ENCODE measurements around the gene C2orf76.

C2orf76 gene

DNA sequence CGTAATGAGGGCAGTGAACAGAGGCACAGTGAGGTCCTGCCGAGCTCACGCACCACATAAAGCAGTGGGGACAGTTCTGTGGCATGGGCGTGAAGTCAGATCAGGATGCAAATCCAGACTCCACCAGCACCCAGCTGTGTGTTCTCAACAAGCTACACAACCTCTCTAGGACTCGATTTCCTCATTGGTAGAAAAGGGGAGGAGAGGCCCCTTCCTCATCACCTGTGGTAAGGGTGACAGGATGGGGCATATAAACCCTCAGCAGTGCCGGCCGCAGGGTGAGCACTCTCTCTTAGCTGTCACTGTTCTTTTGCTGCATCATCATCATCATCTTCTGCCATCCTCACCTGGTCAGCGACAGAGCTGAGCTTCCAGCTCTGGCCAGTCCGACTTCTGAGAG, 54.8 kb downstream of the C2orf76 start:
- Histone ChIP-seq H3K9me3 (ENCODE audit: insufficient read depth, low read length) (no peaks in the 10 kb centered on the region), H3K27ac (ENCODE audit: low read depth, low read length) (peak overlapping the region; percentile 97), H3K36me3 (ENCODE audit: low read length) (peaks cover 8% of the 10 kb centered on the region), H3K27me3 (ENCODE audit: low read length) (no peaks in the 10 kb centered on the region), H2AFZ (ENCODE audit: low read depth, low read length, severe bottlenecking) (peak overlapping the region; percentile 15), H3K9ac (ENCODE audit: low read length) (peak overlapping the region; percentile 62), H3K4me3 (ENCODE audit: insufficient read depth, low read length, poor library complexity, severe bottlenecking) (peak overlapping the region; percentile 57), H3K79me2 (ENCODE audit: insufficient read depth, low read length) (peaks cover 3% of the 10 kb centered on the region), H3K4me2 (ENCODE audit: low read depth, low read length, poor library complexity, severe bottlenecking) (peak overlapping the region; percentile 82), H3K9me2 (replicated peaks; ENCODE audit: insufficient read depth, low read length) (no peaks in the 10 kb centered on the region), H4K20me1 (ENCODE audit: low read depth, low read length) (no peaks in the 10 kb centered on the region), H3F3A (ENCODE audit: insufficient read depth) (peaks cover 39% of the 10 kb centered on the region)
- no peak for TF ChIP-seq EZH2phosphoT487 (conservative IDR thresholded peaks at IDR 0.05; ENCODE audit: low read length)
- TF ChIP-seq, protein P1, sequence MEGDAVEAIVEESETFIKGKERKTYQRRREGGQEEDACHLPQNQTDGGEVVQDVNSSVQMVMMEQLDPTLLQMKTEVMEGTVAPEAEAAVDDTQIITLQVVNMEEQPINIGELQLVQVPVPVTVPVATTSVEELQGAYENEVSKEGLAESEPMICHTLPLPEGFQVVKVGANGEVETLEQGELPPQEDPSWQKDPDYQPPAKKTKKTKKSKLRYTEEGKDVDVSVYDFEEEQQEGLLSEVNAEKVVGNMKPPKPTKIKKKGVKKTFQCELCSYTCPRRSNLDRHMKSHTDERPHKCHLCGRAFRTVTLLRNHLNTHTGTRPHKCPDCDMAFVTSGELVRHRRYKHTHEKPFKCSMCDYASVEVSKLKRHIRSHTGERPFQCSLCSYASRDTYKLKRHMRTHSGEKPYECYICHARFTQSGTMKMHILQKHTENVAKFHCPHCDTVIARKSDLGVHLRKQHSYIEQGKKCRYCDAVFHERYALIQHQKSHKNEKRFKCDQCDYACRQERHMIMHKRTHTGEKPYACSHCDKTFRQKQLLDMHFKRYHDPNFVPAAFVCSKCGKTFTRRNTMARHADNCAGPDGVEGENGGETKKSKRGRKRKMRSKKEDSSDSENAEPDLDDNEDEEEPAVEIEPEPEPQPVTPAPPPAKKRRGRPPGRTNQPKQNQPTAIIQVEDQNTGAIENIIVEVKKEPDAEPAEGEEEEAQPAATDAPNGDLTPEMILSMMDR (IDR thresholded peaks at IDR 0.05; ENCODE audit: insufficient read depth, low read length, poor library complexity, severe bottlenecking): no peak

DNA sequence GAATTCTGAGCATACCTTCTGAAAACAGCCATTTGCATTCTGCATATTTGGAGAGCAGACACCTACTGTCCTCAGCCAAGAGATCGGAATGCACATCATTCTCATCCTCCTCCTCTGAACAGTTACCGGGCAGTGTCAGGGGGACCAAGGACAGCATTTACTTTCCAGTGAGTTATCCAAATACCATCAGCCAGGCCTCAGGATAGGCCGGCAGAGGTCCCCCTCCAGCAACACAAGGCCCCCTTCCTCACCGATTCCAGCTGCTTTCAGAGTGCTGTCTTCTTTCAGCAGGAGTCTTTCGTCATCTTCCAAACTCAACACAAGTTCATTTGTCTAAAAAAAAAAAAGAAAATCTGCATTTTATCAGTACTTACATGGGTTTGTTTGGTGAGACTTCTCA, 55.3 kb downstream of the C2orf76 start:
- Histone ChIP-seq H3K4me3 (ENCODE audit: insufficient read depth, low read length, poor library complexity, severe bottlenecking) (peak overlapping the region; percentile 57), H3K9ac (ENCODE audit: low read length) (peak overlapping the region; percentile 62), H3K36me3 (ENCODE audit: low read length) (peaks cover 8% of the 10 kb centered on the region), H2AFZ (ENCODE audit: low read depth, low read length, severe bottlenecking) (peak overlapping the region; percentile 15), H3F3A (ENCODE audit: insufficient read depth) (peaks cover 39% of the 10 kb centered on the region), H3K9me2 (replicated peaks; ENCODE audit: insufficient read depth, low read length) (no peaks in the 10 kb centered on the region), H3K27ac (ENCODE audit: low read depth, low read length) (peak overlapping the region; percentile 97), H3K4me2 (ENCODE audit: low read depth, low read length, poor library complexity, severe bottlenecking) (peak overlapping the region; percentile 82), H3K79me2 (ENCODE audit: insufficient read depth, low read length) (peaks cover 3% of the 10 kb centered on the region), H4K20me1 (ENCODE audit: low read depth, low read length) (no peaks in the 10 kb centered on the region), H3K27me3 (ENCODE audit: low read length) (no peaks in the 10 kb centered on the region), H3K9me3 (ENCODE audit: insufficient read depth, low read length) (no peaks in the 10 kb centered on the region)
- no peak for TF ChIP-seq EZH2phosphoT487 (conservative IDR thresholded peaks at IDR 0.05; ENCODE audit: low read length)
- TF ChIP-seq, protein P1 (IDR thresholded peaks at IDR 0.05; ENCODE audit: insufficient read depth, low read length, poor library complexity, severe bottlenecking): peak; percentile 45

DNA sequence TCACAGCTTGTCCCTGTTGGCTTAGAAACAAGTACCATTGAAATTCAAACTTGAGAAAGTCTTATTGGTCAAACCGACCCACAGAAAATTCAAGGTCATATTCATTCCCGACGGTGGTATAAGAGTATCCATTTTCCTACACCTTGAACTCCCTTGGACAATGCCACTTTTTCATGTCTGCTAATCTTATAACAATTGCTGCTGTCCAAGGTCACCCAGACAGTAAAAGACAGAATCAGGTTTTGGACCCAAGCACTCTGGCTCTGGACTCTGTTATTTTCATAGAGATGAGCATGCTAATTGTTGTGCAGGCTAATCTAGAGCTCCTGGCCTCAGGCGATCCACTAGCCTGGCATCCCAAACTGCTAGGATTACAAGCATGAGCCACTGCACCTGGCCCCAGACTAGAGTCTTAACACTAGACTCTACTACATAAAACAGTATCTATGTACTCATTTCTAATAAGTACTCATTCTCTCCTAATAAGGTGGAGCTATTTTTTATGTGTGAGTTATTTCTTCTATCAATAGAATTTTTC, 57.8 kb downstream of the C2orf76 start:
- peaks cover 39% of the 10 kb centered on the region for H3F3A ChIP-seq (ENCODE audit: insufficient read depth)
- TF ChIP-seq EZH2phosphoT487 (conservative IDR thresholded peaks at IDR 0.05; ENCODE audit: low read length): no peak
- TF ChIP-seq, protein P1 (IDR thresholded peaks at IDR 0.05; ENCODE audit: insufficient read depth, low read length, poor library complexity, severe bottlenecking): no peak
- H3K9ac ChIP-seq (ENCODE audit: low read length): no peak overlapping the region
- H3K9me2 ChIP-seq (replicated peaks; ENCODE audit: insufficient read depth, low read length): no peaks in the 10 kb centered on the region
- no peak overlapping the region for H3K27ac ChIP-seq (ENCODE audit: low read depth, low read length)
- H3K27me3 ChIP-seq (ENCODE audit: low read length): no peaks in the 10 kb centered on the region
- H3K36me3 ChIP-seq (ENCODE audit: low read length): no peaks in the 10 kb centered on the region
- H2AFZ ChIP-seq (ENCODE audit: low read depth, low read length, severe bottlenecking): no peak overlapping the region
- H3K79me2 ChIP-seq (ENCODE audit: insufficient read depth, low read length): peaks cover 8% of the 10 kb centered on the region
- H3K9me3 ChIP-seq (ENCODE audit: insufficient read depth, low read length): no peaks in the 10 kb centered on the region
- no peaks in the 10 kb centered on the region for H4K20me1 ChIP-seq (ENCODE audit: low read depth, low read length)
- no peak overlapping the region for H3K4me3 ChIP-seq (ENCODE audit: insufficient read depth, low read length, poor library complexity, severe bottlenecking)
- no peak overlapping the region for H3K4me2 ChIP-seq (ENCODE audit: low read depth, low read length, poor library complexity, severe bottlenecking)

All from SU-DHL-6 (cell line).